Loucy (cell line): ENCODE data around the gene MPC1L.

Source experiments
- EZH2phosphoT487 ChIP-seq: fragments of 200-600 bp; IDR thresholded peaks from 2 replicates; pipeline ENCODE4 v1.6.1; 2018; ENCODE audit warnings: antibody characterized with exemption, mild to moderate bottlenecking, moderate library complexity, borderline replicate concordance
- TF ChIP-seq, protein P1 (sequence below): fragments of 200-600 bp; sonication (generic); conservative IDR thresholded peaks from 2 replicates; pipeline ENCODE4 v1.5.1; 2014; ENCODE audit warnings: mild to moderate bottlenecking, antibody characterized with exemption, low read length

- TF ChIP-seq, protein P1, sequence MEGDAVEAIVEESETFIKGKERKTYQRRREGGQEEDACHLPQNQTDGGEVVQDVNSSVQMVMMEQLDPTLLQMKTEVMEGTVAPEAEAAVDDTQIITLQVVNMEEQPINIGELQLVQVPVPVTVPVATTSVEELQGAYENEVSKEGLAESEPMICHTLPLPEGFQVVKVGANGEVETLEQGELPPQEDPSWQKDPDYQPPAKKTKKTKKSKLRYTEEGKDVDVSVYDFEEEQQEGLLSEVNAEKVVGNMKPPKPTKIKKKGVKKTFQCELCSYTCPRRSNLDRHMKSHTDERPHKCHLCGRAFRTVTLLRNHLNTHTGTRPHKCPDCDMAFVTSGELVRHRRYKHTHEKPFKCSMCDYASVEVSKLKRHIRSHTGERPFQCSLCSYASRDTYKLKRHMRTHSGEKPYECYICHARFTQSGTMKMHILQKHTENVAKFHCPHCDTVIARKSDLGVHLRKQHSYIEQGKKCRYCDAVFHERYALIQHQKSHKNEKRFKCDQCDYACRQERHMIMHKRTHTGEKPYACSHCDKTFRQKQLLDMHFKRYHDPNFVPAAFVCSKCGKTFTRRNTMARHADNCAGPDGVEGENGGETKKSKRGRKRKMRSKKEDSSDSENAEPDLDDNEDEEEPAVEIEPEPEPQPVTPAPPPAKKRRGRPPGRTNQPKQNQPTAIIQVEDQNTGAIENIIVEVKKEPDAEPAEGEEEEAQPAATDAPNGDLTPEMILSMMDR, result no peak
- no peak for TF ChIP-seq EZH2phosphoT487
These were observed 45.1 kb upstream of the MPC1L start for GRCh38 chrX:40578039-40578695.
